Measurements from ENCODE around the gene SUPT6H. TPM values are rescaled to one million over a fixed set of nuclear protein-coding genes. Genes with fewer than 3 reads are reported as not detected.

The SUPT6H gene
- total RNA-seq, 4 donors from 2014 or later: 50.8 to 167 (median 61.6) TPM

DNA sequence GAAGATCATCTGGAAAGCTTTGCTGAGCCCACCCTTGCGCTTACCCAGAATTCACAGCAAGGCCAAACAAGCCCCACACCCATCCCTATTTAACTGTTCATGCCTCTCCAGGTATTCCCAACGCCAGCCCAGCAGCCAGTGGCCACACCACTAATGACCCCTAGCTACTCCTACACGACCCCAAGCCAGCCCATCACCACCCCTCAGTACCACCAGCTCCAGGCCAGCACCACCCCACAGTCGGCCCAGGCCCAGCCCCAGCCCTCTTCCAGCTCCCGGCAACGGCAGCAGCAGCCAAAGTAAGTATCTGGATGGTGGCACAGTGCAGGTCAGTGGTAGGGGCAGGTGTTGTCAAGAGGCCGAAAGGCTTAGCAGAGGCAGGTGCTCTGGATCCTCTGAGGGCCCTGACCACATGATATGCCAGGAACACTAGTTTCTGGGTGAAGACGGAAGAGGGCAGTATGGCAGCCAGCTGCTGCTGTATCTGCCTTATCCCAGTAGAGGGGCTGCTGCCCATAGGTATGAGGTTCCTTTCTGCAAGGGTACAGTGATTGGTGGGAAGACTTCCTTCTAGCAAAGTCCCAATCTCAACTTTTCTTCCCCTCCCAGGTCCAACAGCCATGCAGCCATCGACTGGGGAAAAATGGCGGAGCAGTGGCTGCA is 39.0 kb downstream of the SUPT6H start:
- Histone ChIP-seq H3K27me3 (no peaks in the 10 kb centered on the region), H3K27ac (no peak overlapping the region), H3K4me3 (no peak overlapping the region), H3K4me1 (peaks cover 8 to 20% (median 13%) of the 10 kb centered on the region in 4 donors), H3K9me3 (no peaks in the 10 kb centered on the region), H3K36me3 (peaks cover 0 to 59% (median 15%) of the 10 kb centered on the region in 4 donors)
- no peak for DNase-seq
- in situ Hi-C loops (cut with MboI; ENCODE audit: low pct_ligation_motif_present in 1 of 4, low pct_unique_long_range_greater_than_20kb in 1 of 4, low sequenced_read_pairs in 3 of 4): no loop called here
- TF ChIP-seq, protein P1, sequence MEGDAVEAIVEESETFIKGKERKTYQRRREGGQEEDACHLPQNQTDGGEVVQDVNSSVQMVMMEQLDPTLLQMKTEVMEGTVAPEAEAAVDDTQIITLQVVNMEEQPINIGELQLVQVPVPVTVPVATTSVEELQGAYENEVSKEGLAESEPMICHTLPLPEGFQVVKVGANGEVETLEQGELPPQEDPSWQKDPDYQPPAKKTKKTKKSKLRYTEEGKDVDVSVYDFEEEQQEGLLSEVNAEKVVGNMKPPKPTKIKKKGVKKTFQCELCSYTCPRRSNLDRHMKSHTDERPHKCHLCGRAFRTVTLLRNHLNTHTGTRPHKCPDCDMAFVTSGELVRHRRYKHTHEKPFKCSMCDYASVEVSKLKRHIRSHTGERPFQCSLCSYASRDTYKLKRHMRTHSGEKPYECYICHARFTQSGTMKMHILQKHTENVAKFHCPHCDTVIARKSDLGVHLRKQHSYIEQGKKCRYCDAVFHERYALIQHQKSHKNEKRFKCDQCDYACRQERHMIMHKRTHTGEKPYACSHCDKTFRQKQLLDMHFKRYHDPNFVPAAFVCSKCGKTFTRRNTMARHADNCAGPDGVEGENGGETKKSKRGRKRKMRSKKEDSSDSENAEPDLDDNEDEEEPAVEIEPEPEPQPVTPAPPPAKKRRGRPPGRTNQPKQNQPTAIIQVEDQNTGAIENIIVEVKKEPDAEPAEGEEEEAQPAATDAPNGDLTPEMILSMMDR (IDR thresholded peaks at IDR 0.05): no peak
- no peak for TF ChIP-seq POLR2A (IDR thresholded peaks at IDR 0.05)
- TF ChIP-seq EP300 (IDR thresholded peaks at IDR 0.05; ENCODE audit: low read depth): no peak
- no peak for TF ChIP-seq POLR2AphosphoS5 (IDR thresholded peaks at IDR 0.05)
- intact Hi-C loops (cut with DNase I; ENCODE audit: low total_unique reads): no loop called here
- WGBS, 2 donors (ENCODE audit: low coverage in 1 of 2): 95% methylated on average over 10 of the region's 10 CpGs; no CpG with 5 or more reads in 1 of the 2 donors

- intact Hi-C loops (cut with DNase I; ENCODE audit: low total_unique reads) (no loop called here), in situ Hi-C loops (cut with MboI; ENCODE audit: low pct_ligation_motif_present in 1 of 4, low pct_unique_long_range_greater_than_20kb in 1 of 4, low sequenced_read_pairs in 3 of 4) (no loop called here)
- WGBS, 2 donors (ENCODE audit: low coverage in 1 of 2): 77 to 100% methylated on average over 1 to 10 of the region's 10 CpGs
- H3K9me3 ChIP-seq: no peaks in the 10 kb centered on the region
- H3K4me3 ChIP-seq: no peak overlapping the region
- H3K4me1 ChIP-seq: peaks cover 8 to 16% (median 13%) of the 10 kb centered on the region in 4 donors
- no peak for DNase-seq
- H3K27ac ChIP-seq: no peak overlapping the region
- TF ChIP-seq EP300 (IDR thresholded peaks at IDR 0.05; ENCODE audit: low read depth): no peak
- no peak for TF ChIP-seq POLR2AphosphoS5 (IDR thresholded peaks at IDR 0.05)
- no peak for TF ChIP-seq POLR2A (IDR thresholded peaks at IDR 0.05)
- TF ChIP-seq, protein P1 (IDR thresholded peaks at IDR 0.05): no peak
- H3K27me3 ChIP-seq: no peaks in the 10 kb centered on the region
- H3K36me3 ChIP-seq: peaks cover 0 to 54% (median 10%) of the 10 kb centered on the region in 4 donors
Observed at GRCh38 chr17:28702026-28702751, 40.2 kb downstream of the SUPT6H start.

DNA sequence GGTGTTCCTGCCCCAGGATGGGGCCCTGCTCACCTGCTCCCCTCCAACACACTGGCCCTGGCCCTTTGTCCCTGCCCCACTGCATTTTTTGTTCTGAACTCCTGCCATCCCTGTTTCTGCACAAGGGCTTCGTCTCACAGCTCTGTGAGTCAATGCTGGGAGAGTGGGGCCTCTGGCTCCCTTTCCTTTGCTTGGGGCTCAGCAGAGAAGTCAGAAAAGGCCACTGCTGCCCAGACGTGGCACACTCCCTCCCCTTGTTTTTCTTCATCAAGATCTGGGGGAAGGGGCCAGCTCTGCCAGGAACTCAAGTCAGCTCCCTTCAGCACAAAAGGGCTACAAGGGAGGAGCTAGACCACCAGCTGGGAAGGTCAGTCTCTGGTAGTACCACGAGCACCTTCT is 40.7 kb downstream of the SUPT6H start:
- Histone ChIP-seq H3K27me3 (no peaks in the 10 kb centered on the region), H3K9me3 (no peaks in the 10 kb centered on the region), H3K36me3 (peaks cover 0 to 54% (median 8%) of the 10 kb centered on the region in 4 donors), H3K4me3 (no peak overlapping the region), H3K4me1 (peaks cover 4 to 11% (median 10%) of the 10 kb centered on the region in 4 donors), H3K27ac (no peak overlapping the region)
- WGBS, 2 donors (ENCODE audit: low coverage in 1 of 2): 80 to 90% methylated on average over 2 to 3 of the region's 3 CpGs
- TF ChIP-seq, protein P1 (IDR thresholded peaks at IDR 0.05): no peak
- no peak for TF ChIP-seq POLR2AphosphoS5 (IDR thresholded peaks at IDR 0.05)
- no peak for TF ChIP-seq EP300 (IDR thresholded peaks at IDR 0.05; ENCODE audit: low read depth)
- no peak for TF ChIP-seq POLR2A (IDR thresholded peaks at IDR 0.05)
- DNase-seq: no peak
- in situ Hi-C loops (cut with MboI; ENCODE audit: low pct_ligation_motif_present in 1 of 4, low pct_unique_long_range_greater_than_20kb in 1 of 4, low sequenced_read_pairs in 3 of 4): no loop called here
- intact Hi-C loops (cut with DNase I; ENCODE audit: low total_unique reads): no loop called here

DNA sequence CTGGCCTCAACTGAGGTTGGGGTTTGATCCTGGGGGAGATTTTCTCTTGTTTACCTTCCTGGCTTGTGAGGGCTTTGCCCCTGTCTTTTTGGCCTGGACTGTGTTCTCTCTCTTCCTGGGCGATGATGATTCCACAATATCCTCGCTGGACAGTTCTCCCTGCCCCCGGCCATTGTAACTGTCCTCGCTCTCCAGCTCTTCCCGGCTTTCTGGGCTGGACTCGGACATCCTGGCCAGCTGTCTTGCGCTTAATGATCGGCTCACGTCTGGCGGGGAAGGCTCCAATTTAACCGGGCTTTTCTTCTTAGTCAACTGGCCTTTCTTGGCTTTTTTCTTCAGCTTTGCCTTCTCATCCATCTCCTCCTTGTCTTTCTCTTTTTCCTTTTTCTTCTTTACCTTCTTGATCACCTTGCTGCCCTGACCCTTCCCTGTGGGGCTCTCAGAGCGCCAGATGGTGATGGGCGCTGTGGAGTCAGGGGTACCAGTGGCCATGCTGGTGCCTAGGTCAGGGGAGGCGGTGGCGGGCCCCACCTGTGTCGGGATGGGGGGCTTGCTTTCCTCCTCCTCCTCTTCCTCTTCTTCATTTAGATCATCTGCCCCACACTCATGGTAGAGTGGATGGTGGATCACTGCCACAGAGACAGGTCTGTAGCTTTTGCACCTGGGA is 41.7 kb downstream of the SUPT6H start:
- in situ Hi-C loops (cut with MboI; ENCODE audit: low pct_ligation_motif_present in 1 of 4, low pct_unique_long_range_greater_than_20kb in 1 of 4, low sequenced_read_pairs in 3 of 4): no loop called here

More for the DNA sequence above, 41.7 kb downstream of the SUPT6H start:
- H3K9me3 ChIP-seq: no peaks in the 10 kb centered on the region
- no peak overlapping the region for H3K27ac ChIP-seq
- DNase-seq: no peak
- H3K27me3 ChIP-seq: no peaks in the 10 kb centered on the region
- WGBS, 2 donors (ENCODE audit: low coverage in 1 of 2): 80 to 85% methylated on average over 7 to 16 of the region's 16 CpGs
- TF ChIP-seq, protein P1 (IDR thresholded peaks at IDR 0.05): no peak
- TF ChIP-seq POLR2A (IDR thresholded peaks at IDR 0.05) (no peak), POLR2AphosphoS5 (IDR thresholded peaks at IDR 0.05) (no peak), EP300 (IDR thresholded peaks at IDR 0.05; ENCODE audit: low read depth) (no peak)
- peaks cover 0 to 5% (median 3%) of the 10 kb centered on the region in 4 donors for H3K4me1 ChIP-seq
- H3K36me3 ChIP-seq: peaks cover 0 to 48% (median 6%) of the 10 kb centered on the region in 4 donors
- no peak overlapping the region for H3K4me3 ChIP-seq
- intact Hi-C loops (cut with DNase I; ENCODE audit: low total_unique reads): no loop called here

Measured in transverse colon (tissue), 4 donors.